SK-N-DZ (cell line): ENCODE data around the gene AGFG1. TPM values are rescaled to one million over a fixed set of nuclear protein-coding genes. Genes with fewer than 3 reads are reported as not detected.

Source experiments
- DNase-seq: peaks from one replicate; pipeline ENCODE4 v3.0.0-alpha.2; 2015; ENCODE audit warnings: low spot score
- polyA plus RNA-seq, 2 experiments: library from polyadenylated mRNA; depleted of rRNA; stranded (reverse); fragments of >200 nt; gene quantifications; 2 replicates each; pipeline ENCODE4 v1.2.3, GENCODE V29; 2014

AGFG1 gene
- polyA plus RNA-seq (2014; cell fraction: cytosol; rRNA removed) = 18.5 and 19.1 TPM in 2 replicates
- polyA plus RNA-seq (2014; cell fraction: nucleus; rRNA removed) = 12.9 and 16.4 TPM in 2 replicates

- peak; percentile 75 for DNase-seq
Observed at GRCh38 chr2:227471924-227472264, at the start of gene AGFG1. Gene AGFG1 (plus strand): TSS chr2:227472156. CDS start chr2:227472422, 266 bp downstream.

GRCh38 chr2:227423656-227424499, 48.1 kb upstream of the AGFG1 start:
- no peak for DNase-seq

- no peak for DNase-seq
Observed at GRCh38 chr2:227428731-227429285, 43.1 kb upstream of the AGFG1 start.

- no peak for DNase-seq
Observed at GRCh38 chr2:227430639-227431038, 41.3 kb upstream of the AGFG1 start.

- DNase-seq = no peak
Observed at GRCh38 chr2:227433171-227433570, 38.8 kb upstream of the AGFG1 start.

- DNase-seq = no peak
Observed at GRCh38 chr2:227436436-227437174, 35.4 kb upstream of the AGFG1 start.

GRCh38 chr2:227439214-227439613, 32.7 kb upstream of the AGFG1 start:
- no peak for DNase-seq

- DNase-seq = no peak
Observed at GRCh38 chr2:227442639-227443038, 29.3 kb upstream of the AGFG1 start.

- no peak for DNase-seq
Observed at GRCh38 chr2:227443889-227444568, 27.9 kb upstream of the AGFG1 start.

GRCh38 chr2:227447606-227448005, 24.4 kb upstream of the AGFG1 start:
- no peak for DNase-seq

GRCh38 chr2:227450311-227450841, 21.6 kb upstream of the AGFG1 start:
- no peak for DNase-seq

- DNase-seq = peak; percentile 70
Observed at GRCh38 chr2:227450926-227451654, 20.9 kb upstream of the AGFG1 start.

- no peak for DNase-seq
Observed at GRCh38 chr2:227451655-227451992, 20.3 kb upstream of the AGFG1 start.

- DNase-seq = no peak
Observed at GRCh38 chr2:227453810-227454209, 18.1 kb upstream of the AGFG1 start.

- DNase-seq = no peak
Observed at GRCh38 chr2:227454323-227454860, 17.6 kb upstream of the AGFG1 start.

GRCh38 chr2:227455200-227455599, 16.8 kb upstream of the AGFG1 start:
- DNase-seq = no peak

- DNase-seq = no peak
Observed at GRCh38 chr2:227456102-227456501, 15.9 kb upstream of the AGFG1 start.

GRCh38 chr2:227456772-227457171, 15.2 kb upstream of the AGFG1 start:
- DNase-seq = no peak

GRCh38 chr2:227460070-227460485, 11.9 kb upstream of the AGFG1 start:
- DNase-seq = no peak

- DNase-seq = no peak
Observed at GRCh38 chr2:227460833-227461232, 11.1 kb upstream of the AGFG1 start.
